Tibial nerve (tissue), 4 donors: ENCODE results near the gene MPP2. TPM values are rescaled to one million over a fixed set of nuclear protein-coding genes. Genes with fewer than 3 reads are reported as not detected.
"Not testable (repeated sequence)": the region's sequence is repeated elsewhere in the genome, so short reads cannot be mapped to it uniquely, and the experiment has no call there.

Experiments used
- DNase-seq, 2 donors: peaks; one replicate each; pipeline ENCODE4 v3.0.0-alpha.2; 2019; ENCODE audit warnings: low spot score in 2 of 2
- H3K27ac ChIP-seq, 4 donors: fragments of 200-600 bp; sonication (generic) in 3 of 4; one replicate each; pipeline ENCODE4 v1.5.1; 2017 to 2019; ENCODE audit warnings: mild to moderate bottlenecking in 1 of 4
- H3K27me3 ChIP-seq, 2 donors: fragments of 200-600 bp; sonication (generic) in 1 of 2; one replicate each; pipeline versions ENCODE4 v1.5.1 to v1.6.0; 2017 to 2019
- H3K36me3 ChIP-seq, 3 donors: fragments of 200-600 bp; sonication (generic); one replicate each; pipeline ENCODE4 v1.5.1; 2018 to 2019
- H3K4me1 ChIP-seq, 4 donors: fragments of 200-600 bp; sonication (generic) in 3 of 4; one replicate each; pipeline ENCODE4 v1.5.1; 2017 to 2019
- H3K4me3 ChIP-seq, 4 donors: fragments of 200-600 bp; sonication (generic) in 3 of 4; one replicate each; pipeline ENCODE4 v1.5.1; 2017 to 2019; ENCODE audit warnings: mild to moderate bottlenecking in 1 of 4, moderate library complexity in 1 of 4
- H3K9me3 ChIP-seq, 4 donors: fragments of 200-600 bp; sonication (generic) in 3 of 4; one replicate each; pipeline ENCODE4 v1.5.1; 2017 to 2019
- EP300 ChIP-seq, 2 donors: sonication (generic); formaldehyde crosslinking; IDR thresholded peaks; one replicate each; pipeline ENCODE4 v1.6.1; 2017; ENCODE audit warnings: antibody characterized with exemption in 2 of 2, mild to moderate bottlenecking in 1 of 2
- POLR2A ChIP-seq, 2 donors: fragments of 450-650 bp; IDR thresholded peaks; one replicate each; pipeline ENCODE4 v1.6.1; 2017; ENCODE audit warnings: antibody characterized with exemption in 2 of 2, mild to moderate bottlenecking in 2 of 2, moderate library complexity in 2 of 2
- WGBS, 2 donors: methylation state at CpG; one replicate each; pipeline ENCODE4 v1.1.5; 2018; 5-methylcytosine and 5-hydroxymethylcytosine counted together
- total RNA-seq, 4 donors: library from RNA; depleted of rRNA; stranded (reverse); fragments of >200 nt; gene quantifications; one replicate each; pipeline ENCODE4 v1.1.0, GENCODE V29; 2016
- TF ChIP-seq, protein P1 (sequence below), 5 experiments: fragments of 200-600 bp in 3 of 5; fragments of 450-650 bp in 2 of 5; sonication (generic) in 3 of 5; IDR thresholded peaks; one replicate each; pipeline ENCODE4 v1.5.1; 2016 to 2019; ENCODE audit warnings: antibody characterized with exemption in 5 of 5, mild to moderate bottlenecking in 3 of 5, moderate library complexity in 2 of 5

The MPP2 gene
- total RNA-seq, 4 donors from 2014 or later, result 4.2 to 22.9 (median 9.3) TPM

DNA sequence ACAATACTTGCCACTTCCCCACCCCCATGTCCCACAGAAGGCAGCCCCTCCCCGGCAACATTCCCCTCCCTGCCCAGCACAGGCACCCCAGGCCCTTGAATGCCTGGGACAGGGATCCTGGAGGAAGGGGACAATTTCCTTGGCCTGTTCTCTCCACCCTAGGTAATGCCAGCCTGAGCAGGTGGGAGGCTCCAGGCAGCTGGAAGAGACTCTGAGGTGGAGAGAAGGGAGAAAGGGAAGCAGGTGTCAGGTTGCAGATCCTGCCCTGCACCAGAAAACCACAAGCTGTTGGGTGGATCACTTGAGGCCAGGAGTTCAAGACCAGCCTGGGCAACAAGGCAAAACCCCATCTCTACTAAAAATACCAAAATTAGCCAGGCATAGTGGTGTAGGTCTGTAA, 8.9 kb downstream of the MPP2 start:
- no peak overlapping the region for H3K27ac ChIP-seq

DNA sequence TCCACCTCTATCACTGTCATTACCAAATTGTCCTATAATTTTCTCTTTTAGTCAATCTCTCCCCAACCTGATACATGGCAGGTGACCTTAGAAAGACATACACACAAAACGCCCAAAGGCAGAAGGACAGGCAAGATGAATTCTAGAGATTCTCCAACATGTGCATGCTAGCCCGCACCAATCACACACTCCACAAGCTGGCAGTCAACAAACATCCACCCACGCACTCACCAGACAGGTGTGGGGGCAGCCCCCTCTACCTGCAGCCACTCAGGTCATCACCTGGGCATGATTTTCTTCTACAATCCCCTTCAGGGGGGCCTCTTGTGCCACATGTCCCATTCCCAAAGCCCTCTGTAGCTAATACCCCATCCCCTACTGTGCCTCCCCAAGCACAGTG, 9.5 kb downstream of the MPP2 start:
- peaks cover 0 to 4% (median 0%) of the 10 kb centered on the region in 3 donors for H3K36me3 ChIP-seq
- peaks cover 0 to 17% (median 6%) of the 10 kb centered on the region in 4 donors for H3K4me1 ChIP-seq
- no peaks in the 10 kb centered on the region for H3K9me3 ChIP-seq
- H3K27me3 ChIP-seq, result no peaks in the 10 kb centered on the region
- TF ChIP-seq, protein P1, sequence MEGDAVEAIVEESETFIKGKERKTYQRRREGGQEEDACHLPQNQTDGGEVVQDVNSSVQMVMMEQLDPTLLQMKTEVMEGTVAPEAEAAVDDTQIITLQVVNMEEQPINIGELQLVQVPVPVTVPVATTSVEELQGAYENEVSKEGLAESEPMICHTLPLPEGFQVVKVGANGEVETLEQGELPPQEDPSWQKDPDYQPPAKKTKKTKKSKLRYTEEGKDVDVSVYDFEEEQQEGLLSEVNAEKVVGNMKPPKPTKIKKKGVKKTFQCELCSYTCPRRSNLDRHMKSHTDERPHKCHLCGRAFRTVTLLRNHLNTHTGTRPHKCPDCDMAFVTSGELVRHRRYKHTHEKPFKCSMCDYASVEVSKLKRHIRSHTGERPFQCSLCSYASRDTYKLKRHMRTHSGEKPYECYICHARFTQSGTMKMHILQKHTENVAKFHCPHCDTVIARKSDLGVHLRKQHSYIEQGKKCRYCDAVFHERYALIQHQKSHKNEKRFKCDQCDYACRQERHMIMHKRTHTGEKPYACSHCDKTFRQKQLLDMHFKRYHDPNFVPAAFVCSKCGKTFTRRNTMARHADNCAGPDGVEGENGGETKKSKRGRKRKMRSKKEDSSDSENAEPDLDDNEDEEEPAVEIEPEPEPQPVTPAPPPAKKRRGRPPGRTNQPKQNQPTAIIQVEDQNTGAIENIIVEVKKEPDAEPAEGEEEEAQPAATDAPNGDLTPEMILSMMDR (IDR thresholded peaks at IDR 0.05), result no peak
- no peak for TF ChIP-seq POLR2A (IDR thresholded peaks at IDR 0.05)
- no peak for TF ChIP-seq EP300 (IDR thresholded peaks at IDR 0.05)
- H3K4me3 ChIP-seq, result no peak overlapping the region
- DNase-seq, result no peak
- H3K27ac ChIP-seq, result no peak overlapping the region
- WGBS, 2 donors, result 87 to 89% methylated on average over 3 of the region's 3 CpGs

More for the DNA sequence above, 8.9 kb downstream of the MPP2 start:
- Histone ChIP-seq H3K36me3 (peaks cover 0 to 3% (median 0%) of the 10 kb centered on the region in 3 donors), H3K4me3 (no peak overlapping the region), H3K9me3 (no peaks in the 10 kb centered on the region), H3K27me3 (peaks cover 0 to 2% of the 10 kb centered on the region in 2 donors), H3K4me1 (peaks cover 0 to 17% (median 6%) of the 10 kb centered on the region in 4 donors)
- TF ChIP-seq POLR2A (IDR thresholded peaks at IDR 0.05) (no peak), EP300 (IDR thresholded peaks at IDR 0.05) (no peak)
- TF ChIP-seq, protein P1 (IDR thresholded peaks at IDR 0.05), result no peak
- WGBS, 2 donors, result 50% methylated on average over 1 of the region's 1 CpG; no CpG with 5 or more reads in 1 of the 2 donors
- no peak for DNase-seq

DNA sequence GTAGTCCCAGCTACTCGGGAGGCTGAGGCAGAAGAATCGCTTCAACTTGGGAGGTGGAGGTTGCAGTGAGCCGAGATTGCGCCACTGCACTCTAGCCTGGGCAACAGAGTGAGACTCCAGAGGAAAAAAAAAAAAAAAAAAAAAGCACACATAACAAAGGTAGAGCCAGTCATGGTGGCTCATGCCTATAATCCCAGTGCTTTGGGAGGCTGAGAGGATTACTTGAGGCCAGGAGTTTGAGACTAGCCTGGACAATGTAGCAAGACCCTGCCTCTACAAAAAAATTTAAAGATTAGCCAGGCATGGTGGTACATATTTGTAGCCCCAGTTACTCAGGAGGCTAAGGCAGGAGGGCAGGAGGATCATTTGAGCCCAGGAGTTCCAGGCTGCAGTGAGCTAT, 12.8 kb downstream of the MPP2 start:
- not testable (repeated sequence) for H3K36me3 ChIP-seq, H3K4me3 ChIP-seq, H3K27me3 ChIP-seq, H3K27ac ChIP-seq, DNase-seq, H3K9me3 ChIP-seq, H3K4me1 ChIP-seq
- 80 to 94% methylated on average over 4 of the region's 4 CpGs for WGBS, 2 donors

DNA sequence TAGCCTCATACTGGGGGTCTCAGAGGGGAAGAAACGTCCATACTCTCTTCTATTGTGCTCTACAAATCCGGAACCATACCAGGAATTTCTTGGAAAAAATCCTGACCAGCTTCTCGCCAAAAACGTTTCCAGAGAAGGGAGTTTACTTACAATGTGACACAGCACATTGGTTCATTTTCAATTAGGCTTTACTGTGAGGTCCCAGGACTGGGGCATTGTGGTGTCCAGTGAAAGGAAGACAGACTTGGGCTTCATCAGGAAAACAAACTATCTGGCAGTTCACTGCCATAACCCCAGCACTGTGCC, 14.7 kb downstream of the MPP2 start:
- TF ChIP-seq, protein P1 (IDR thresholded peaks at IDR 0.05), result no peak
- TF ChIP-seq EP300 (IDR thresholded peaks at IDR 0.05), result no peak
- no peak for TF ChIP-seq POLR2A (IDR thresholded peaks at IDR 0.05)
- no peaks in the 10 kb centered on the region for H3K27me3 ChIP-seq
- 25 to 27% methylated on average over 4 of the region's 4 CpGs for WGBS, 2 donors

DNA sequence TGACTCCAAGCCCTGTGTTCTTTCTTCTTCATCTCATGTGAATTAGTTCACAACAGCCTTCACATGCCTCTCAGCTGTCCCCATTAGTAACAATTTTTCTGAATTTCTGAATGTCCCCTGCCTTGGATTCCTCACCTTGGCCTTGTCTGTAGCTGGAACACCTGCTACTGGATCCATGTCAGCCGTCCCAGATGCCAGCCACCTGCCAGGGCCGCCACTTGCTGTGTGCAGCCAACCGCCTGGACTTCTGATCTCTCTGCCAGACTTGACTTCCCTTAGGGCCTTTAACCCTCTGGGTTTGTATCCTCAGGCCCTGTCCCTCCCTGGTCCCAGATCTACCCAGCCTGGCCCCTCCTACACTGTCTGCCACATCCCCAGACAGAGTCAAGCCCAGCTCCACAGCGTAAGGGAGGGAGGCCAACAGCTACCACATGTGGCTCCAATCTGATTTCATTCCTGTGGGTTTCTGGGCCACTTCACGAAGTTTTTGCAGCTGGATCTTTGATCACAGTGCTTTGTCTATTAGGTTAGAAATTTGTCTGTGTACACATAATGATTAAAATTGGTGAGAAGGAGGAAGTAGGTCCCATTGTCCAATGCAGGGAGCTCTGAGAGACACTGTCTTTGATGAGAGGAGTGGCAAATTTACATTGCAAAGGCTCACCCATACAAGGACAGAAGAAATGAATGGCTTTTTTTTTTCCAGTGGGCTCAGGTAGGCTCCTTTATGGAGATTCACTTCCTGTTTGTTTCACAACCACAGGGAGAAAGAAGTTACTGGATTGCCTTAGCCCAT, 15.3 kb downstream of the MPP2 start:
- Histone ChIP-seq H3K27ac (no peak overlapping the region), H3K36me3 (peaks cover 0 to 4% (median 0%) of the 10 kb centered on the region in 3 donors), H3K4me1 (no peaks in the 10 kb centered on the region), H3K9me3 (no peaks in the 10 kb centered on the region), H3K27me3 (no peaks in the 10 kb centered on the region), H3K4me3 (no peak overlapping the region)
- WGBS, 2 donors, result 76 to 88% methylated on average over 5 of the region's 5 CpGs
- DNase-seq, result no peak
- TF ChIP-seq, protein P1 (IDR thresholded peaks at IDR 0.05), result no peak
- TF ChIP-seq POLR2A (IDR thresholded peaks at IDR 0.05) (no peak), EP300 (IDR thresholded peaks at IDR 0.05) (no peak)

More for the DNA sequence above, 14.7 kb downstream of the MPP2 start:
- Histone ChIP-seq H3K27ac (no peak overlapping the region), H3K4me1 (no peaks in the 10 kb centered on the region), H3K9me3 (no peaks in the 10 kb centered on the region), H3K4me3 (no peak overlapping the region), H3K36me3 (peaks cover 0 to 4% (median 0%) of the 10 kb centered on the region in 3 donors)
- DNase-seq, result no peak
